ENCODE data around the gene EDDM3A. TPM values are rescaled to one million over a fixed set of nuclear protein-coding genes. Genes with fewer than 3 reads are reported as not detected.
"Not testable (repeated sequence)": the region's sequence is repeated elsewhere in the genome, so short reads cannot be mapped to it uniquely, and the experiment has no call there.

The EDDM3A gene
- polyA plus RNA-seq (ENCODE audit: insufficient read length in 4 of 4), result under 1 TPM in 1 of 4 donors, not detected in 3; 0.21 TPM

DNA sequence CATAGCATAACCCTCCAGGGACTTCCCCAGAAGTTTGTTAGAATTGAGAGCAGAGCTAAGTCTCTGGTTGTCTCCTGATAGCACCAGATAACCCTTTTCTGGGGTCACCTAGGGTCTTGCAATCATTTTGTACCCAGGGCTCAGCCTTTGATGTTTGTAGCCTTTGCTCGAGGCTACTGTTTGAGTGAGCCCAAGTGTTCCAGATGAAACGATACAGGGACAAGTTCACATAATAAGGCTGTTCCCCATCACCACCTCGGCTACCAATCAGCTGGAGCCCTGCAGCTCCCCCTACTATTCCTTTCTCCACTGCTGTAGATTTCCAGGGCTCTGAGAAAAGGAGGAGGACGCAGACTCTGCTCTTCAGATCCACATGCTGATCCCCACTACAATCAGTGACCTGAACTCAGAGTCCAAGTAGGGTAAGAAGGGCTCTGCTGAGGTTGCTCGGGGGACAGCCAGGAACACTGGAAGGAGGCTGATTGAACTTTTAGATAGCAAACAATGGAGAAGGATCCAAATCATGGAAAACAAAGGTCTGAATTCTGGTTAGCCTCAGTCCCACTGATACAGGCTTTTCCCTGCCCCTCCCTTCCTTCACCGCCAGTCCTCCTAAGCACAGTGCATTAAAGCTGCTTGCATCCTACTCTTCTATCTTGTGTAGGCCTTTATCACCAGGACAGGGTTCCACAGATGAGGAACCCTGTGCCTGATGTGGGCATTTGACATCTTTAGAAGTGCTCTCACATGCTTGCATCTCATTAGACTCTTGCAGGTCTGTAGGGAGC, at the start of gene EDDM3A:
EDDM3A (plus strand) TSS at position 317 of the 788 bp plus-strand sequence. CDS start 1,694 bp downstream, outside the sequence.
- DNase-seq (ENCODE audit: low read depth in 4 of 4, low spot score in 3 of 4), result no peak

DNA sequence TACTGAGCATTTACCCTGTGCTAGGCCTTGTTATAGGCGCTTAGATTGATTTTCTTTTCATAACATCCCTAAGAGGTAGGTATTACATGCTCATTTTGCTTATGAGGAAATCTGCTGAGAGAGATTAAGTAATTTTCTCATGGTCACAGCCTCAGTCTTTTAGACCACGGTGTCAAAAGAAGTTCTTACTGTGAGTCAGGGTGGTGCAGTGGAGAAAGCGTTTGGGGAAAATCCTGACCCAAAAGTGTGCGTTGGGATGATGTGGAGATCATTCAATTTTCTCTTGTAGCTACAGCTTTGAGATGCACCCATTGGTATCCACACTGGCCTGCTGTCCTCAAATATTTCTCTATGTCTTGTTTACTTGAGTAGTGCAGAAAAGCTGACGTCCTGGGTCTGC, 48.9 kb upstream of the EDDM3A start:
- DNase-seq (ENCODE audit: low read depth in 4 of 4, low spot score in 3 of 4), result no peak

DNA sequence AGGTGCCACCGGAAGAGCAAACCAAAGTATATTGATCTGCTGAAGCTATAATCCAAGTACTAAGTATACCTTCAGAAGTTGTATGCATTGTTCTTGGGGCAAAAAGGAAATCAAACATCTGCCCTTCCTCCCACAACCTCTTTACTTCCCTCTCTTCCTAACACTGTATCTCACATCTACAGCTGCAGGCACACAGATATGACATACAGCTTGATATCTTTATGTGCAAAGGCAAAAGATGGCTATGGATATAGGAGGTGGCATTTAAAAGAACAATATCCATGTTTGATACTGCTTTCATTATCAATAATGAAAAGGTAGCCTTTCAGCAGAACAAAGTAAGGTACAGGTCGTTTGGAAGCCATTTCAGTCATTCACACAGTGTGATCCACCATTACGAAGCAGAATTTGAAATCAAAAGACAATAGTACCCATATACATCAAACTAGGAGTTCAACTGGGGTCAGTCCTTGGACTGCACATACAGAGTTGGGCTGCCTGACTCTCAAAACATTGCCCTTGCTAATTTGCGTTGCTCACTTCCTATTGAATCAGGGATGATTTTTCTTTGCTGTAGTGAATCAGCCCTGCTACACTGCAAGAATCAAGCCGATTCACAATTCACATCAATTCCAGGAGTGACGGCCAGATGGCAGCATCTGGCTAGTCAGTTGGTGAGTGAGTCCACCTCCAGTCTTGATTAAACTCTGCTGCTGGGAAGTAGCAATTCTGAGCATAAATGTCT, 48.2 kb upstream of the EDDM3A start:
- DNase-seq (ENCODE audit: low read depth in 4 of 4, low spot score in 3 of 4), result peak in 3 of 4 donors; percentile 45 to 53 (median 48)

DNA sequence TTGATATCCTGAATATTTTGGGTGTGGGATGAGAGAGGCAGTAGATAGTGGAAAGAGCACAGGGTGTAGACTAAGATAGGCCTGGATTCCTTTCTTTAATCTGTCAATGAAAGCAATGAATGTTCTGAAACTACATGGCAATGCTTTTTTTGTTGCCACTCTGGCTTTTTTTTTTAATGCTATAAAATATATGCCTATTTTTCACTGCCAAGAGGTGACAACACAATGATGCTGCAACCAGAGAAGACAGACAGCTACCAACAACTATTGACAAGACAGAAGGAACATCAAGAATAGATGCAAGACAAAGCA, 47.7 kb upstream of the EDDM3A start:
- DNase-seq (ENCODE audit: low read depth in 4 of 4, low spot score in 3 of 4), result no peak

- DNase-seq (ENCODE audit: low read depth in 4 of 4, low spot score in 3 of 4), result no peak
These were observed 46.8 kb upstream of the EDDM3A start for GRCh38 chr14:20698934-20699333.

- no peak for DNase-seq (ENCODE audit: low read depth in 4 of 4, low spot score in 3 of 4)
These were observed 45.8 kb upstream of the EDDM3A start for GRCh38 chr14:20699931-20700330.

DNA sequence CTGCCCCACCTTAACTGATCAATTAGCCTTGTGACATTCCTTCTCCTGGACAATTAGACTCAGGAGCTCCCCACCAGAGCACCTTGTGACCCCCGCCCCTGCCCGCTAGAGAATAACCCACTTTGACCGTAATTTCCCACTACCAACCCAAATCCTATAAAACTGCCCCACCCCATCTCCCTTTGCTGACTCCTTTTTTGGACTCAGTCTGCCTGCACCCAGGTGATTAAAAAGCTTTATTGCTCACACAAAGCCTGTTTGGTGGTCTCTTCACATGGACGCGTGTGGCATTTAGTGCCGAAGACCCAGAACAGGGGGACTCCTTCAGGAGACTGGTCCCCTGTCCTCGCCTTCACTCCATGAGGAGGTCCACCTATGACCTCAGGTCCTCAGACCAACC, 44.7 kb upstream of the EDDM3A start:
- not testable (repeated sequence) for DNase-seq (ENCODE audit: low read depth in 4 of 4, low spot score in 3 of 4)

DNA sequence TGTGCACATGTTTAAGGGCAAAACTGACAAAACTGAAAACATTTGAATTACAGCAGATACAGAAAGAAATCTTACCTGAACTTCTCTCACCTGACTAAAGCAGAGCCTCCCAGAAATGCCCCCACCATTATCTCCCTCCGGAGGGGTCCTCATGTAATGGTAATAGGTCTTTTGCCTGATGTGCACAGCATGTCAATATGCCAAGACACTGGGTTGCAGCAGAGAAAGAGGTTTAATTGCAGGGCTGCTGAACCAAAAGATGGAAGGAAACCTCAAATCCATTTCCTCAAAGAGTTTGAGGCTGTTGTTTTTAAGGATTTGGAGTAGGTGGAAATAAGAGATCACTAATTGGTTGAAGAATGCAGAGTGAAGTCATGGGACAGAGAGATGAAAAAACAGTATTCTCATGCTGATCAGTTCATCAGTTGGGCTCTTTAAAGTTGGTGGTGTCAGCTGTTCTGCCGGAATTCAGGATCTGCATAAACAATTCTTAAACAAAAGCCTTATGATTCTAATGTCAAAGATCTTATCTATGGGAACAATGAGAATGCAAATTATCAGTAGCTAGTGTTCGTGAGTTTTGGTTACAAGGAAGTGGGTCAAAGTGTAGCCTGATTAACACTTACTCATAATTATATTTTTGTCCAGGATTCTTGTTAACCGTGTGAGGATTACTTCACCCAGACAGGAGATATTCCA, 38.9 kb upstream of the EDDM3A start:
- no peak for DNase-seq (ENCODE audit: low read depth in 4 of 4, low spot score in 3 of 4)

DNA sequence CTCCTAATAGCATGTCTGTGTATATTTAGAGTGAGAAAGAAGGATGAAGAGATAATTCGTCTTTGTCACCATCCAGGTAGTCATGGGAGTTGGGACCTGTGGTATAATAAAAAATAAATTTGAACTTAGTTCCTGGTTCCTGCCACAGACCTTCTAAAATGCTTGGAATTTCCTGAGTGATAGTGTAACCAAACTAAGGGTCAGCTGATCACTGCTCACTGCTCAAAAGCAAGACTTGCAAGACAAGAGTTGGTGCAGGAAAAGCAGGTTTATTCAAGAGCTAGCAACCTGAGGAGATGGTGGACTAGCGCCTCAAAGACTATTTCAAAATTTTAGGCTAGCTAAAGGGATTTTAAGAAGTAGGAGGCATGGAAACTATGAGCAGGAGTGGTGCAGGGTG, 38.1 kb upstream of the EDDM3A start:
- DNase-seq (ENCODE audit: low read depth in 4 of 4, low spot score in 3 of 4), result no peak

DNA sequence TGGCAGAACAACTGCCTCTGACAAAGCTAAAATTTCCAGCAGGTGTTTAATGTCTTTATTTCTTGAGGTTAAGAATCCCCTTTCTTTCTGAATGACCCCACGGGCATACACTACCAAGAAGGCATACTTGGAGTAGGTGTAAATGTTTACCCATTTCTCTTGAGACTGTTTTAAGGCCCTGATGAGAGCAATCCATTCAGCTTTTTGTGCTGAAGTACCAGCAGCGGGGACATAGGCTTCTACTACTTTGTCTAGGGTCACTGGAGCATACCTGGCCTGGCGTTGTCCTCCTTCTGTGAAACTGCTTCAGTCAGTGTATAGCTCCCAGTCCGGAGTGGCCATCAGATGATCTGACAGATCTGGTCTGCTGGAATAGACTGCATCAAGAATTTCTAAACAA, 34.4 kb upstream of the EDDM3A start:
- DNase-seq (ENCODE audit: low read depth in 4 of 4, low spot score in 3 of 4), result no peak

GRCh38 chr14:20711685-20712084, 34.0 kb upstream of the EDDM3A start:
- no peak for DNase-seq (ENCODE audit: low read depth in 4 of 4, low spot score in 3 of 4)

DNA sequence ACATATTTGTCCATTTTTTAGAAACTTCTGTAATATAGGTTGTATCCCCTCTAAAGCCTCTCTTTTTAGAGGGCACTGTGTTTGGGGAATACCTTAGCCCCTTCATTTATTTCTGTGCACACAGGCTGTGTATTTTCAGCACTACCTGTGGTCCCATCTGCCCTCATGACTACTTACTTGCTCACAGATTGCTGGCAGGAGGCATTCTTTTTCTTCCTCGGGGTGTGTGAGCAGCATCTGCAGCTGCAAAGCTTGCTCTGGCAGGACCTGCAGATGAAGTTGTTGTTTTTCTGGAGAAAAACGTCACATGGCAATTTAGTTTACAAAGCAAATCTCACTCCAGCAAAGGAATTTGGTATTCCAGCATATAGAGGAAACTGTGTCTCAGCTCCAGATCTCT, 32.8 kb upstream of the EDDM3A start:
- DNase-seq (ENCODE audit: low read depth in 4 of 4, low spot score in 3 of 4), result no peak

- no peak for DNase-seq (ENCODE audit: low read depth in 4 of 4, low spot score in 3 of 4)
These were observed 31.0 kb upstream of the EDDM3A start for GRCh38 chr14:20714593-20715250.

DNA sequence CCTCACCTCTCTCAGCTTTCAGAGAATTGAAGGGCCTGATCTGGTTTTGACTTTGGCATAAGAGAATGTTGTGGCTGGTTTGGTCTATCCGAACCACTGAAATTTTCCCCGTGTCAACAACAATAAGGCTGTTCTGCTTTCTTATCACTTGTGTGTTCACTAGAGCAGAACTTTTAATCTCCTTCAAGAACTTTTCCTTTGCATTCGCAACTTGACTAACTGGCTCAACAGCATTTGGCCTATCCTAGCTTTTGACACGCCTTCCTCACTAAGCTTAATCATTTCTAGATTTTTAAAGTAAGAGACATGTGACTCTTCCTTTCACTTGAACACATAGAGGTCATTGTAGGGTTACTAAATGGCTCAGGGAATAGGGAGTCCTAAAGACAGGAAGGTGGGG, 25.9 kb upstream of the EDDM3A start:
- peak; percentile 31 to 60 (median 40) for DNase-seq (ENCODE audit: low read depth in 4 of 4, low spot score in 3 of 4)

DNA sequence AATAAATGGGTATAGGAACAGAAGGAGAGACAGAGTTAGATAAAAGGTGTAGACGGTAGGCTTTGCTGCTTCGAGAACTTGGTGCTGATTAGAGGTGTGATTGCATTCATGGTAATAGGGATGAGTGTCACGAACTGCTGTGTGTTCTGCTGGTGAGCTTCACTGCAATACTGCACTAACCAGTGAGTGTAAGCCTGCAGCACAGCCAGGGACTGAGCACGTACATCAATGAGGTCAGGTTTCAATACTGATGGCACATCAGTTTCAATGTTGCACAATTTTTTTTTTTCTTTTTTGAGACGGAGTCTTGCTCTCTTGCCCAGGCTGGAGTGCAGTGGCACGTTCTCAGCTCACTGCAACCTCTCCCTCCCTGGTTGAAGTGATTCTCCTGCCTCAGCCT, 24.9 kb upstream of the EDDM3A start:
- DNase-seq (ENCODE audit: low read depth in 4 of 4, low spot score in 3 of 4), result no peak

- no peak for DNase-seq (ENCODE audit: low read depth in 4 of 4, low spot score in 3 of 4)
These were observed 23.7 kb upstream of the EDDM3A start for GRCh38 chr14:20722016-20722415.

DNA sequence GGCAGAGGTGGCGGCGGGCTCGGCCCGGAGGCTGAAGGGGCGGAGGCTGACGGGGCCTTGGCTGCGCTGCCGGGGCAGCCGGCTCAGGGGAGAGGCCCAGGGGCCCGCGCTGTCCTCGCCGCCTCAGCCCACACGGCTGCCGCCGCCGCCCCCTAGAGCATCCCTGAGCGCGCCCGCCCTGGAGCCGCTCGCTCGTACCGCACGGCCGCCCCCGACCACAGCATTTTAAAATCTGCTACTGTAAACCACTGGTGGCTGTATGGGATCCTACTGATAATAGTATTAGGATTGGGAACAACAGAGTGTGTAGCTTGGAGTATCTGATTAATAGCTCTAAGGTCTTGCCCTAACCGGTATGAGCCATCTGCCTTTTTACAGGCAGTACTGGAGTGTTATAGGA, 22.2 kb upstream of the EDDM3A start:
- no peak for DNase-seq (ENCODE audit: low read depth in 4 of 4, low spot score in 3 of 4)

DNA sequence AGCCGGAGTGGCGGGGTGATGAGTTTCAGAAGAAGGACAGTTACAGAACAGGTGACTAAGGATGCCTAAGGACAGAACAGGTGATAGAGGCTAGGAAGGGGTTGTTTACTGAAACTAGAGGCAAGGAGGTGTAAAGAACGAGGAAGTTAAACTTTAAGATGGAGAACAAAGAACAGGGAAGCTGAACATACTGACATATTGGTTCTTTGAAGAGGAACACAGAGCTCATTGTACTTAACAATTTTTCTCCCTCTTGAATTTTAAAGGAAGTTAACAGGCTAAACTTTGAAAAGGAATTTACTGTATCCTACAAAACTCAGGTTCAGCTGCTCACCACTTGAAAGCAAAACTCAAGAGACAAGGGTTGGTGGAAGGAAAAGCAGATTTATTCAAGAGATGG, 19.6 kb upstream of the EDDM3A start:
- DNase-seq (ENCODE audit: low read depth in 4 of 4, low spot score in 3 of 4), result not testable (repeated sequence)

GRCh38 chr14:20726531-20726930, 19.2 kb upstream of the EDDM3A start:
- no peak for DNase-seq (ENCODE audit: low read depth in 4 of 4, low spot score in 3 of 4)

GRCh38 chr14:20730891-20731290, 14.8 kb upstream of the EDDM3A start:
- DNase-seq (ENCODE audit: low read depth in 4 of 4, low spot score in 3 of 4), result no peak

DNA sequence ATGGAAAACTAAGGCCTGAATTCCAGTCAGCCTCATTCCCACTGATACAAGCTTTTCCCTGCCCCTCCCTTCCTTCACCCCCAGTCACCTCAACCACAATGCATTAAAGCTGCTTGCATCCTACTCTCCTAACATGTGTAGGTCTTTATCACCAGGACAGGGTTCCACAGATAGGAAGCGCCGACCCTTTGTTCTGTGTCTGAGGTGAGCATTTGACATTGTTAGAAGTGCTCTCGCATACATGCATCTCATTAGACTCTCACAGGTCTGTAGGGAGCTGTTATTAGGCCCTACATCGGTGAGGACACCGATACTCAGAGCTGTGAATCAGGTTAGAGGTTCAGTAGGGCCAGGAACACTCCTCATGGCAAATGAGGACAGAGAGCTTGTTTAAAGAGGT, 13.2 kb upstream of the EDDM3A start:
- no peak for DNase-seq (ENCODE audit: low read depth in 4 of 4, low spot score in 3 of 4)
